GM18520 (cell line): ENCODE data around the gene MARF1.
"Not testable (repeated sequence)": the region's sequence is repeated elsewhere in the genome, so short reads cannot be mapped to it uniquely, and the experiment has no call there.

Experiments
- ATAC-seq: cut with Tn5 transposase; IDR thresholded peaks from one replicate; pipeline ENCODE4 v1.9.1; 2021; ENCODE audit not compliant: unreplicated experiment

Gene MARF1, protein sequence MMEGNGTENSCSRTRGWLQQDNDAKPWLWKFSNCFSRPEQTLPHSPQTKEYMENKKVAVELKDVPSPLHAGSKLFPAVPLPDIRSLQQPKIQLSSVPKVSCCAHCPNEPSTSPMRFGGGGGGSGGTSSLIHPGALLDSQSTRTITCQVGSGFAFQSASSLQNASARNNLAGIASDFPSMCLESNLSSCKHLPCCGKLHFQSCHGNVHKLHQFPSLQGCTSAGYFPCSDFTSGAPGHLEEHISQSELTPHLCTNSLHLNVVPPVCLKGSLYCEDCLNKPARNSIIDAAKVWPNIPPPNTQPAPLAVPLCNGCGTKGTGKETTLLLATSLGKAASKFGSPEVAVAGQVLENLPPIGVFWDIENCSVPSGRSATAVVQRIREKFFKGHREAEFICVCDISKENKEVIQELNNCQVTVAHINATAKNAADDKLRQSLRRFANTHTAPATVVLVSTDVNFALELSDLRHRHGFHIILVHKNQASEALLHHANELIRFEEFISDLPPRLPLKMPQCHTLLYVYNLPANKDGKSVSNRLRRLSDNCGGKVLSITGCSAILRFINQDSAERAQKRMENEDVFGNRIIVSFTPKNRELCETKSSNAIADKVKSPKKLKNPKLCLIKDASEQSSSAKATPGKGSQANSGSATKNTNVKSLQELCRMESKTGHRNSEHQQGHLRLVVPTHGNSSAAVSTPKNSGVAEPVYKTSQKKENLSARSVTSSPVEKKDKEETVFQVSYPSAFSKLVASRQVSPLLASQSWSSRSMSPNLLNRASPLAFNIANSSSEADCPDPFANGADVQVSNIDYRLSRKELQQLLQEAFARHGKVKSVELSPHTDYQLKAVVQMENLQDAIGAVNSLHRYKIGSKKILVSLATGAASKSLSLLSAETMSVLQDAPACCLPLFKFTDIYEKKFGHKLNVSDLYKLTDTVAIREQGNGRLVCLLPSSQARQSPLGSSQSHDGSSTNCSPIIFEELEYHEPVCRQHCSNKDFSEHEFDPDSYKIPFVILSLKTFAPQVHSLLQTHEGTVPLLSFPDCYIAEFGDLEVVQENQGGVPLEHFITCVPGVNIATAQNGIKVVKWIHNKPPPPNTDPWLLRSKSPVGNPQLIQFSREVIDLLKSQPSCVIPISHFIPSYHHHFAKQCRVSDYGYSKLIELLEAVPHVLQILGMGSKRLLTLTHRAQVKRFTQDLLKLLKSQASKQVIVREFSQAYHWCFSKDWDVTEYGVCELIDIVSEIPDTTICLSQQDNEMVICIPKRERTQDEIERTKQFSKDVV (N-terminal part only)

DNA sequence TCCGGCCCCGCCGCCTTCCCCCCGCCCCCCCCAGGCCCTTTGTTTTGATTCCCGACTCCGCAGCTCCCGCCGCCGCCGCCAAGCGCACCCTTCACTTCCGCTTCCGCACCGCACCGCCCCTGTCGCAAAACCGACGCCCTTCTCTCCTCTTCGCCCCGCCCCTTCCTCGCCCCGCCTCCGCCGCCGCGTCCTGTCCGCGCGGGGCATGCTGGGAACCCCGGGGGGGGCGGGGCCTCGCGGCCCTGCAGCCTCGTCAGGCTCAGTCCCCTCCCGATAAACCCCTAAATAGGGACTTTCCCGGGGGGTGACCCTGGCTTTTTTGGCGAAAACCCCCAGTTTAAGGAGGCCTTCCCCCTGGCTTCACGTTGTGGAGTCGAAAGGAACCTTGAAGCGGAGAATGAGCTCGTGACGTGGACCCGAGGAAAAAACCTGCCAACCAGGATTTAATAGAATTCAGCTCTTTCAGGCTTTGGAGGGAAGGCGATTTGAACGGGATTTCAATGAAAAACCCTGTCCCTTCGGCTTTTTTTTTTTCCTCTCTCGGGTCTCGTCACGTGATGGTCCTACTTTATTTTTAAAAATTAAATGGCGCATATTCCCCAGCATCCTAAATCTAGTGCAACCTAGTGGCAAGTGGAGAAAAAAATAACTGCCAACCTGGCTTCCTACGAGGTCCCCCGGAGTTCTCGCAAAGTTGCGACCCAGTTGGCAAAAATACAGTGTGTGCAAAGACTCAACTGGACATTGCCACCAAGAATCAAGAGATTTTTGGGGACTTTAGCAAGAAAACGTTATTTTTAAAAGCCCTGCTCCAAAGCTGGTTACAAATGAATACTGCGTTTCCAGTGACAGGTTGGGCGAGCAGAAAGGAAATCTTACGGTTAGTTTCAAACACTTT is at the start of gene MARF1:
MARF1 (minus strand) TSS at position 107 of the 898 bp plus-strand sequence. CDS start 3,921 bp downstream, outside the sequence.
- no peak for ATAC-seq

- not testable (repeated sequence) for ATAC-seq
These were observed 49.6 kb upstream of the MARF1 start for GRCh38 chr16:15692508-15692907.

- ATAC-seq = no peak
These were observed 48.1 kb upstream of the MARF1 start for GRCh38 chr16:15691046-15691445.

GRCh38 chr16:15690296-15690695 is 47.3 kb upstream of the MARF1 start:
- no peak for ATAC-seq

DNA sequence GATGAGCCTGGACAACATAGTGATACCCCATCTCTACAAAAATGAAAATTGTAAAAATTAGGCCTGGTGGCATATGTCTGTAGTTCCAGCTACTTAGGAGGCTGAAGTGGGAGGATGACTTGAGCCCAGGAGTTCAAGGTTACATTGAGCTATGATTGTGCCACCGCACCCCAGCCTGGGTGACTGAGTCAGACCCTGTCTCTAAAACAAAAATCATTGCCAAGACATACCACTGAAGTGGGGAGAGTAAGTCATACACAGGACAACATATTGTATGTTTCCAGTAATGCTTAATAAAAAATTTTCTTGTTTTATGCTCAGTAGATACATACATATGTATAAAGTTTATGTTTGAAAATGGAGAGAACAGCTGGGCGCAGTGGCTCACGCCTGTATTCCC is 46.3 kb upstream of the MARF1 start:
- no peak for ATAC-seq

DNA sequence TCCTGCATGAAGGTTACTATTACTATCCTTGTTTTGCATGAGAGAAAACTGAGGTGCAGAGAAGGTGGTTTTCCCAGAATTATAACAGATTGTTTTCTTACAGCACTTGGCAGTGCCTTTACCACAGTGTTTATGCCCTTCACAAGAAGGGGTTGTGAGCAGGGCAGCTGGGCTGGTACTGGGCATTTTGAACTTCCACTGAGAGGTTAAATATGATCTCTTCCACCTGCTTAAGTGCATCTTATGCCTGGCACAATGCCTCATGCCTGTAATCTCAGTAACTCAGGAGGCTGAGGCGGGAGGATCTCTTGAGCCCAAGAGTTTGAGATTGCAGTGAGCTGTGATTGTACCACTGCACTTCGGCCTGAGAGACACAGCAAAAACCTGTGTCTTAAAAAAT is 43.3 kb upstream of the MARF1 start:
- ATAC-seq = no peak

- no peak for ATAC-seq
These were observed 39.2 kb upstream of the MARF1 start for GRCh38 chr16:15682105-15682570.

DNA sequence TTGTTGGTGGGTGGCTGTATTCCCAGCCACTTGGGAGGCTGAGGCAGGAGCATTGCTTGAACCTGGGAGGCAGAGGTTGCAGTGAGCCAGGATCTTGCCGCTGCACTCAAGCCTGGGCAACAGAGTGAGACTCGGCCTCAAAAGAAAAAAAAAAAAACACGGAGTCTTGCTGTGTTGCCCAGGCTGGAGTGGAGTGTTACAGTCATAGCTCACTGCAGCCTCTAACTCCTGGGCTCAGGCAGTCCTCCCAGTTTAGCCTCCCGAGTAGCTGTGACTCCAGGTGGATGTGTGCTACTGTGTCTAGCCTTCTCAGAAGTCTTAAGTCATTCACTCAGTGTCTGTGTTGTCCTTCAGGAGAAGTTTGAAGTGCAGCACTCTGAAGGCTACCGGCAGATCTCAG is 34.5 kb upstream of the MARF1 start:
- ATAC-seq = no peak

- no peak for ATAC-seq
These were observed 33.6 kb upstream of the MARF1 start for GRCh38 chr16:15676506-15676905.

- no peak for ATAC-seq
These were observed 31.6 kb upstream of the MARF1 start for GRCh38 chr16:15674571-15674970.

- ATAC-seq = no peak
These were observed 29.7 kb upstream of the MARF1 start for GRCh38 chr16:15672514-15673167.

DNA sequence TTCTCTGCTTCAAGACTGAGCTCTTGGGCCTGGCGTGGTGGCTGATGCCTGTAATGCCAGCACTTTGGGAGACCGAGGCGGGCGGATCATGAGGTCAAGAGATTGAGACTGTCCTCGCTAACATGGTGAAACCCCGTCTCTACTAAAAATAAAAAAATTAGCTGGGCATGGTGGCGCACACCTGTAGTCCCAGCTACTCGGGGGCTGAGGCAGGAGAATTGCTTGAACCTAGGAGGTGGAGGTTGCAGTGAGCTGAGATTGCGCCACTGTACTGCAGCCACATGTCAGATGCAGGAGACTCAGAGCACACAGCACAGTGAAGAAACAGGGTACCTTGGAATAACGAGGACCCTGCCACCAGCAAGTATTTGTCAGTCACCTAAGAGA is 29.2 kb upstream of the MARF1 start:
- not testable (repeated sequence) for ATAC-seq

DNA sequence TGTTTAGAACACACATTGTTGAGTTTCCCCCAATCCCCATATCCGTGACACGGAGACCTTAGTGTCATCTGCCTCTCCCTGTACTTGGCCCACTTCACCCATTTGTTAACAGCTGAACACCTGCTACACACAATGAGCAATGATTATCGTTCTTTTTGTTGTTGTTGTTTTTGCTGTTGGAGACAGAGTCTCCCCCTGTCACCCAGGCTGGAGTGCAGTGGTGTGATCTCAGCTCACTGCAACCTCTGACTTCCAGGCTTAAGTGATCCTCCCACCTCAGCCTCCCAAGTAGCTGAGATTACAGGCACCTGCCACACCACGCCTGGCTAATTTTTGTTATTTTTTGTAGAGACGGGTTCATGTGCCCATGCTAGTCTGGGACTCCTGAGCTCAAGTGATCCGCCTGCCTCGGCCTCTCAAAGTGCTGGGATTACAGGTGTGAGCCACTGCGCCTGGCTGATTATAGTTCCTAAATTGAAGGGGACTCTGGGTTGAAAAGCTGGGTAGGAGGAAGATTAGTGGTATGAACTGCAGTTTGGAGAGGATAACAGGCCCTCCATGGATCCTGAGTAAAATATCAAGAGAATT is 28.7 kb upstream of the MARF1 start:
- ATAC-seq = no peak

DNA sequence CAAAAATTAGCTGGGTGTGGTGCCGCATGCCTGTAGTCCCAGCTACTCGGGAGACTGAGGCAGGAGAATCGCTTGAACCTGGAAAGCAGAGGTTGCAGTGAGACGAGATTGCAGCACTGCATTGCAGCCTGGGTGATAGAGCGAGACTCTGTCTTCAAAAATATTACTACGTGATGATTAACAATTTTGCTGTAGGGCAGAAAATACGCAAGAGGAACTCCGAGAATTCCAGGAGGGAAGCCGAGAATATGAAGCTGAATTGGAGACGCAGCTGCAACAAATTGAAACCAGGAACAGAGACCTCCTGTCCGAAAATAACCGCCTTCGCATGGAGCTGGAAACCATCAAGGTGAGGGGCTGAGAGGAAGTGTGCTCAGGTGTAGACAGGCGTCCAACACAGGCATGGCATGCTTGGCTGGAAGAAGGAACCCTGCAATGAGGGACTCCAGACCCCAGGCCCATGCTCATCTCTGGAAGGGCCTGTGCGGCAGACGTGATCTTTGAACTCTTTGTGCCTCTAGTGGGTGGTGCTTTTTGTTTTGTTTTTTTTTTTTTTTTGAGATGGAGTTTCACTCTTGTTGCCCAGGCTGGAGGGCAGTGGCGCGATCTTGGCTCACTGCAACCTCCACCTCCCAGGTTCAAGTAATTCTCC is 24.3 kb upstream of the MARF1 start:
- ATAC-seq = no peak

- ATAC-seq = no peak
These were observed 22.2 kb upstream of the MARF1 start for GRCh38 chr16:15665107-15665506.

DNA sequence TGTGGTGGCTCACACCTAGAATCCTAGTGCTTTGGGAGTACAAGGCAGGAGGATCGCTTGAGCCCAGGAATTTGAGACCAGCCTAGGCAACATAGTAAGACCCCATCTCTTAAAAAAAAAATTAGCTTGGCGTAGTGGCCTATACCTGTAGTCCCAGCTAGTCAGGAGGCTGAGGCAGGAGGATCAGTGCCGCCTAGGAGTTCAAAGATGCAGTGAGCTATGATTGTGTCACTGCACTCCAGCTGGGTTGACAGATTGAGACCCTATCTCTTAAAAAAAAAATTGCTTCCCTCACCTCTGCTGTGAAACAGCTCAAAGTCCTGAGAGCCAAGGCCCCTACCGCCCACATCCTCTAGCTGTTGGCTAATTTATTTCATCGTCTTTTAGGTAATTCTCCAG is 17.2 kb upstream of the MARF1 start:
- ATAC-seq = no peak

- ATAC-seq = no peak
These were observed 15.6 kb upstream of the MARF1 start for GRCh38 chr16:15658556-15658955.

- no peak for ATAC-seq
These were observed 15.2 kb upstream of the MARF1 start for GRCh38 chr16:15658149-15658548.

DNA sequence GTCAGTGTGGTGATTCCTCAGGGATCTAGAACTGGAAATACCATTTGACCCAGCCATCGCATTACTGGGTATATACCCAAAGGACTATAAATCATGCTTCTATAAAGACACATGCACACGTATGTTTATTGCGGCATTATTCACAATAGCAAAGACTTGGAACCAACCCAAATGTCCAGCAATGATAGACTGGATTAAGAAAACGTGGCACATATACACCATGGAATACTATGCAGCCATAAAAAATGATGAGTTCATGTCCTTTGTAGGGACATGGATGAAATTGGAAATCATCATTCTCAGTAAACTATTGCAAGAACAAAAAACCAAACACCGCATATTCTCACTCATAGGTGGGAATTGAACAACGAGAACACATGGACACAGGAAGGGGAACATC is 12.6 kb upstream of the MARF1 start:
- ATAC-seq = not testable (repeated sequence)
